HG03175 (cell line): ENCODE data around the gene F11R.
"Not testable (repeated sequence)": the region's sequence is repeated elsewhere in the genome, so short reads cannot be mapped to it uniquely, and the experiment has no call there.

Experiments
- ATAC-seq: cut with Tn5 transposase; IDR thresholded peaks from one replicate; pipeline ENCODE4 v1.9.1; 2021; ENCODE audit warnings: mild to moderate bottlenecking, moderate library complexity; ENCODE audit not compliant: unreplicated experiment

The F11R gene

DNA sequence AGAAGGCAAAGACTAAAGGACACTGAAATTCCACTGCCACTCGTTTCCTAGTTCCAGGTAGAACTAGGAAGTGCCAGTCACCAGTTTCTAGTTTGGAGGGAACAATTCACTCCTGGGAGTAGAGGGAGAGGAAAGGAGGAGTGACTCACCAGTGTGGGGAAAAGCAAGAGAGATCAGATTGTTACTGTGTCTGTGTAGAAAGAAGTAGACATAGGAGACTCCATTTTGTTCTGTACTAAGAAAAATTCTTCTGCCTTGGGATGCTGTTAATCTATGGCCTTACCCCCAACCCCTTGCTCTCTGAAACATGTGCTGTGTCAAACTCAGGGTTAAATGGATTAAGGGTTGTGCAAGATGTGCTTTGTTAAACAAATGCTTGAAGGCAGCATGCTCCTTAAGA, 4.3 kb downstream of the F11R start:
- ATAC-seq, result not testable (repeated sequence)

DNA sequence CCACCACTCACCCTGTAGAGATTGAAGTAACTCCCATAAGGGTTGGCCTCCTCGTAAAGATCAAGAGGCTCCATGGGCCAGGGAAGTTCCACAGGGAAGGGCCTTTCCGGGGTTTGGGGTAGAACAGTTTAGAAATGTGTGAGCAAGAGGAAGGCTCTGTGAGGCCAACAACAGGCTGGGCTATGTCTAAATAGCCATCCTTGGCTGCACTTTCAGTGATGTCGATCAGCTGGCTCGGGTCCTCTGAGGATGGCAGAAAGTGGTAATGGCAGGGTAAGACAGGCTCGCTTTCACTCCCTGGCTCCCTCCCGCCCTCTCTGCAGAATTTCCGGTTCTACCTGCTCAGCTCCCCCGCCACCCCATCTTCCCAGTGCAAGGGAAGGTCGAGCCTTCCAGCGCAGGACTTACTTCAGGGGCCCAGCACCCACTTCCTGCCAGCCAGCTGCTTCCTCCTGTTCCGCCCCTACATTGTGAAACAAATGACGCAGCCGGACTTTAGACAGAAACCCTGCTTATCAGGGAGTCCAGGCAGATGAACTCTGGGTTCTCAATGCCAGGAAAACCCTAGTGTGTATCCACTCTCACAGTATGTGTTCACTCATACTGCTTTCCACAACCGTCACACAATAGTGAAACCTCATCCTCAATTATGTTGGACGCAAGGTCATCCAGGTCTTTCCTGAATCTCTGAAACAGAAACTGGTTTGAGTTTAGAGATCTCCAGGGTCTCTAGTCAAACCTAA, 7.3 kb downstream of the F11R start:
- ATAC-seq, result peak; percentile 91

DNA sequence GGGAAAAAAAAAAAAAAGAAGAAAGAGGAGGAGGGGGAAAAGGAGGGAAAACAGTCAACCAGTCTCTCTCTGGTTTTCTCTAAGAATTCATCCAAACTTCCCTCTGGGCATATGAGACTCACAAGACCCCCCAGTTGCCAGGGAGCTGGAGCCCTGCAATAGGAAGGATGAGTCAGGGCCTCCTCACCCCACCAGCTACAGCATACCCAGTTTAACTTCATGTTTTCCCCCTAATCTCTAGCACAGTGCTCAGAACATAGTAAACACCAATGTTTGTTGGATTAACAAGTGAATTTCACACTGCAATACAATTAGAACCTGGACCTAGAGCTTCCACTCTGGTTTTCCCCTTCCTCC, 7.8 kb downstream of the F11R start:
- peak; percentile 14 for ATAC-seq

DNA sequence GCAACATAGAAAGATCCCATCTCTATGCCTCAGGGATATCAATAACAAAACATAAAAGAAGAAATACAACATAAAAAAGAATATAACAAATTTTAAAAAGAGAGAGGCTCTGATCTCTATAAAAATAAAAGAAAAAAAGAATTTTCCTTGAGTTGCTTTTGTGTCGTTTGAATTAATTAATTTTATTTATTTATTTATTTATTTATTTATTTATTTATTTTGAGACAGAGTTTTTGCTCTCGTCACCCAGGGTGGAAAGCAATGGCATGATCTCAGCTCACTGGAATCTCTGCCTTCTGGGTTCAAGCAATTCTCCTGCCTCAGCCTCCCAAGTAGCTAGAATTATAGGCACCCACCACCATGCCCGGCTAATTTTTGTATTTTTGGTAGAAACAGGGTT, 8.5 kb downstream of the F11R start:
- ATAC-seq, result no peak

DNA sequence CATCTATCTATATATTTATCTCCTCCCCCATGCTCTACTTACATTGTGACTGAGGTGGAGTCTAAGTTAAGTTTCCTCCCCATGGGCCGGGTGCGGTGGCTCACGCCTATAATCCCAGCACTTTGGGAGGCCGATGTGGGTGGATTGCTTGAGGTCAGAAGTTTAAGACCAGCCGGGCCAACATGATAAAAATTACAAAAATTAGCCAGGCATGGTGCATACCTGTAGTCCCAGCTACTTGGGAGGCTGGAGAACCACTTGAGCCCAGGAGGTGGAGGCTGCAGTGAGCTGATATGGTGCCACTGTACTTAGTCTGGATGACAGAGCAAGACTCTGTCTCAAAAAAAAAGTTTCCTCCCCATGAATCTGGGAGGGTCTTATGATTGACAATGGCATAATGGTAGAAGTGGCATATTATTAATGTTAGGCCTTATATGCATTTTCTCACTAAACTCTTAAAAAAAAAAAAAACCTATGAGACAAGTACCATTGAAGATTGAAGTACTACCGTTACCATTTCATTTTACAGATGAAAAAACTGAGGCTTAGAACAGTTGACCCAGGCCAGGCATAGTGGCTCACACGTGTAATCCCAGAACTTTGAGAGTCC, 11.2 kb downstream of the F11R start:
- ATAC-seq, result no peak

DNA sequence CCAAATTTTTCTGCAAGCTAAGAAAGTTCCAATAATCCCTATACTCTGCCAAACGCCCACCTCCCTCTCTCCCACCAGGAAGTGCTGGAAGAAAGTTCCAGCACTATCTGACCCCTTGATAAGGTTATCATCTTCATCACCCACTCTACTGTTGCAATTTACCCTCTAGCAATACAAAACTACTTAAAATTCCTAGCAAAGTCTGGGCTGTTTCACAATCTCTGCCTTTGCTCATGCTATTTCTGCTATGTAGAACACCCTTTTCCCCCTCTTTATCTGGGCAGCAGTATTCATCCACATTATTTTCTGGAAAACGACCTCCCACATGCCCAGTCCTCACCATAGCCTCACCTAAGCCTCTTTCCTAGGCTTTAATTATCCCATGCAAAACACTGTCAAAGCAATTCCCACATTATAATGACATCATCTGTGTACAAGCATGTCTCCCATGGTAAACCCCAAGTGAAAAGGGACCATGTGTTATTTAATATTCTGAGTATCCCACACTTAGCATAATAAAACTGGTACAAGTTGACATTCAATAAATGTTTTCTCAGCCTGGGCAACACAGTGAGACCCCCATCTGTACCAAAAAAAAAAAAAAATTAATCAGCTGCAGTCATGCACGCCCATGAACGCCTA, 12.0 kb downstream of the F11R start:
- ATAC-seq, result no peak

DNA sequence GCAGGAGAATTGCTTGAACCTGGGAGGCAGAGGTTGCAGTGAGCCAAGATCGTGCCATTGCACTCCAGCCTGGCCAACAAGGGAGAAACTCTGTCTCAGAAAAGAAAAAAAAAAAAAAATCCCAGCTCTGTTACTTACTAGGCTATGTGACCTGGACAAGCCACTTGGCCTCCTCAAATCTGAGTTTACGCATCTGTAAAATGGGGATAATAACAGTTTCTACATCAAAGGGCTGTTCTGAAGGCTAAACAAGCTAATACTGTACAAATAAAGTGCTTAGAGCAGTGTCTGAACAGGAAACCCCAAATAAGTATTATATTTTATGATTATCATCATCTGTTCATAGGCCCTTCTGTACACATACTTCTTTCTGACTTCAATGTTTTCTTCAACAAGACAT, 13.6 kb downstream of the F11R start:
- ATAC-seq, result no peak

DNA sequence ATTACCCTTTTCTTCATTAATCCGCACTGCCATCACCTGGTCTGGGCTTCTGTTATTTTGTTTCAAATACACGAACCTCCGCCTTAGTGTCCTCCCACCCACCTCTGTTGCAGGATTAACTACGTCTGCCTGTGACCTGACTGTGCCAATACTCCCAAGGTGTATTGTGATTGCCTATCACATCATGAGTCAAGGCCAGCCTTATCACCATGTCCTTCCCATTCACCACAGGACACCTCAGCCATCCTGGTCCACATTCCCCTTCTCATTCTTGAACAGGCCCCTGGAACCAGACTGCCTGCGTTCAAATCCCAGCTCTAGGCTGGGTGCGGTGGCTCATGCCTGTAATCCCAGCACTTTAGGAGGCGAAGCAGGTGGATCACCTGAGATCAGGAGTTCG, 14.4 kb downstream of the F11R start:
- ATAC-seq, result no peak

DNA sequence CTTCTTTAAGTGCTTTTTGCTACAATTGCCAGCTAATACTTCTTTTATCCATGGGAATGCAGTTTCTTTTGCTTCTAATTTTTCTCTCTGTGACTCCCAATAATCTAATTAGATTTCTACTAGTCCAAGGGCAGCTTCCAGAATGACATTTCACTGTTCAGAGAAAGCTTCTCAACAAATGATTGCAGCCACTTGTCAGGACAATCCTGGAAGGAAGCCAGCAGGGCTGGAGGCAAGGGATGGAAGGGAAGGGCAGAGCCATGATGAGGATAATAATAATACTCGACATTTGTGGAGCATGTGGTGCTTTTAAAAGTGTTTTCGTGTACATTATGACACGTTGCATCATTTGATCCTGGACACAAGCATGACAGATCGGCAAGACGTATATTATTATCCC, 19.4 kb downstream of the F11R start:
- ATAC-seq, result no peak

DNA sequence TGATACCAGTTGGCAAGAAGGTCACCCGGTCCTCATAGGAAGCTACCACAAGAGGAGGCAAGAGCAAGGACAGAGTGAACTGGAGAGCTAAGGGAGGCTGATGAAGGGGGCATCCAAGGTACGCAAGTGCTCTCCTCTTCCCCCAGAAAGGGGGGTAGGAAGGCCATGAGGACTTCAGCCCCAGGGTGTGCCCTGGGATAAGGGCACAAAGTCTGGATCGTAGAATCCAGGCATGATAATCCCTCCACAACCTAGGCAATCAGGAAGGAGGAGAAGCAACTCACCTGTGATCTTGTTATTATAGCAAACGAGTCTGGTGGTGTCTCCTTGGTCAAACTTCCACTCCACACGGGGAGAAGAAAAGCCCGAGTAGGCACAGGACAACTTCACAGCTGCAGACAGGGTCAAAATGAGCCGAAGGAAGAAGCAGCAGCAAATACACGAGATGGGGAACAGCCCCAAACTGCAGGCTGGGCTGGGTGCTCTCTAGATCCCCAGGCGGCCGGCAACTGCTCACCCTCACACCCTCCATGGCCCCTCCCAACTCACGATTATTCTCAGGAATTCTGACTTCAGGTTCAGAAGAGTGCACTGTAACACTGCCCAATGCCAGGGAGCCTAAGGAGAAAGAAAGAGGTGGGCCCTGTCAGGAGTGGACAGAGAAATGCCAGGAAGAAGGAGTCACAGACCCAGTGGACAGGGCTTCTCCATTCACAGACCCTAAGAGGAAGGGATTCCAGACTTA, 20.0 kb downstream of the F11R start:
- ATAC-seq, result no peak

DNA sequence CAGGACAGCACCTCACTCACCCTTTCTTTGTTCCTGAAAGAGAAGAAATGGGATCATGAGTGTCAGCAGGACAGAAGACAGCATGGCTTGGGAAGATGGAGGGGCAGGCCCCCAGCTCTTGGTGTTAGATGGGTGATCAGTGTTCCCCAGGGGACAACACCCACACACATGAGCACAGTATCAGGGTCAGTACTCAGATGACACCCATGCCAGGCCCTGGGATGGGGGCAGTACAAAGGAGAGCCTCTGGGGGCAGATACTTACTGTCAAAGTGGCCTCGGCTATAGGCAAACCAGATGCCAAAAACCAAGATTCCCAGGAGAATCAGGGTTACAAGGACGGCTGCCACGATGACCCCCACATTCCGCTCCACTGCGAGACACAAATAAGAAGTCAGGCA, 21.6 kb downstream of the F11R start:
- ATAC-seq, result no peak

DNA sequence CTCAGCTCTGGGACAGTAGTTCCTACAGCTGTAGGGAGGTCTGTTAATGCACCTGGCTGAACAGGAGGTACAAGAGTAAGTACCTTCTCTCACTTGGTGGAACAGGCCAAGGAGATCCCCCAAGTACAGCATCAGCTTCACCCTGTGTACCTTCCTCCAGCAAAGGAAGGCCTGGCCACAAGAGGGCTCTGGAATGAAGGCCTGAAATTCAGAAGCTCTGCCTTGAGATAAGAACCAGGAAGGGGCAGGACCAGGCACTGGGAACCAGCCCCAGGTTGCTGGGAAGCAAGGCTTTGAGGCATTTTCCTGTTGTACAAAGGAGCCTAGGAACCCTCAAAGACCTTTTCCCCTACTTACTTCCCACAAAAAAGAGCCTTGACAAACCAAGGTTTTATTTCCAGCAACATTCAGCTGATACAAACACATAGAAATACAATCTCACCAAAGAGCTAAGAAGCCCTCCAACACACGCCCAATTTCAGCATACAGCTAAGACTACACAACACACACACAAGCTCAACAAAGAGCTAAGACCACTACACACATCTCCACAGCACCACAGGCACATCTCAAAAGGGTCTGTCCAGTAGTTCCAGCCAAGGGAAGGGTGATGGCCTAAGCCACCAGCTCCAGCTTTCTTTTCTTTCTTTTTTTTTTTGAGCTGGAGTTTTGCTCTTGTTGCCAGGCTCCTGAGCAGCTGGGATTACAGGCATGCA, 23.5 kb downstream of the F11R start:
- no peak for ATAC-seq

DNA sequence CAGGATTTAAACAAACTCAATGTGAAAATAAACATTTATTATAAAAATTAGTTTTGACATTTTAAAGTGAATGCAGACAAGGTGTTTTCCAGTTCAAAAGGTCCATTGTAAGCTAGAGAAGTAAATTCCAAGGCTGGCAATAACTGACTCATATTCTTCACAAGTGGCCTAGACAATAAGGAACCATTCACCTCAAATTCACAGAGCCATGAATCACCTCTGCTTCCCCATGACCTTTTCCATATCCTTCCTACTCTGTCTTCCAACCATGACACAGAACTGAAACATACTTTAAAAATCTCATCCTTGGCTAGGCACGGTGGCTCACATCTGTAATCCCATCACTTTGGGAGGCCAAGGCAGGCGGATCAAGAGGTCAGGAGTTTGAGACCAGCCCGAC, 24.8 kb downstream of the F11R start:
- ATAC-seq, result no peak

DNA sequence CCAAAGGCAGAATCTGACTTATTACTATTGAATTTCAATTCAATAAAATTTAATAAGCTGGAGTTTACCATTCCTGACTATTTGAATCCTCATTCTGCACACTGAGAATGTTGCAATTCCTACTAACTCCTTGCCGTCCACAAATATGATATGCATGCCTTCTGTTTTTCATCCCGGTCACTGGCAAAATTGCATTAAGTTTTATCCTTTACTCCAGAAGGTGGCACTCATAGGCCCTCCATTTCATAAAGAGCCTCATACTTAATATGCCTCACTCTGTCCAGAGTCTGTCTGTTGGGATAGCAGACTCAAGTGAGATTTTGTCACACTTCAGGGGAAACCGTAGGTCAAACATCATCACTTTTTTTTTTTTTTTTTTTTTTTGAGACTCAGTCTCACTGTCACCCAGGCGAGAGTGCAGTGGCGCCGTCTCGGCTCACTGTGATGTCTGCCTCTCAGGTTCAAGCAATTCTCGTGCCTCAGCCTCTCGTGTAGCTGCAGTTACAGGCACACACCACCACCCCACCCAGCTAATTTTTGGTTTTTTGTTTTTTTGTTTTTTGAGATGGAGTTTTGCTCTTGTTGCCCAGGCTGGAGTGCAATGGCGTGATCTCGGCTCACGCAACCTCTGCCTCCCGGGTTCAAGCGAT, 27.3 kb downstream of the F11R start:
- ATAC-seq, result no peak

DNA sequence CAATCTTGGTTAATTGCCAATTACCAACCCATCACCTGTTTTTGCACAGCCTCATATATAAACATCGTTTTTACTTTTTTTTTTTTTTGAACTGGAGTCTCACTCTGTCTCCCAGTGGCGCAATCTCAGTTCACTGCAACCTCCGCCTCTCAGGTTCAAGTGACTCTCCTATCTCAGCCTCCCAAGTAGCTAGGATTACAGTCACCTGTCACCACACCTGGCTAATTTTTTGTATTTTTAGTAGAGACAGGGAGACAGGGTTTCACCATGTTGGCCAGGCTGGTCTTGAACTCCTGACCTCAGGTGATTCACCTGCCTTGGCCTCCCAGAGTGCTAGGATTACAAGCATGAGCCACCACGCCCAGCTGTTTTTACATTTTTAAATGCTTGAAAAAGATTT, 28.9 kb downstream of the F11R start:
- not testable (repeated sequence) for ATAC-seq

DNA sequence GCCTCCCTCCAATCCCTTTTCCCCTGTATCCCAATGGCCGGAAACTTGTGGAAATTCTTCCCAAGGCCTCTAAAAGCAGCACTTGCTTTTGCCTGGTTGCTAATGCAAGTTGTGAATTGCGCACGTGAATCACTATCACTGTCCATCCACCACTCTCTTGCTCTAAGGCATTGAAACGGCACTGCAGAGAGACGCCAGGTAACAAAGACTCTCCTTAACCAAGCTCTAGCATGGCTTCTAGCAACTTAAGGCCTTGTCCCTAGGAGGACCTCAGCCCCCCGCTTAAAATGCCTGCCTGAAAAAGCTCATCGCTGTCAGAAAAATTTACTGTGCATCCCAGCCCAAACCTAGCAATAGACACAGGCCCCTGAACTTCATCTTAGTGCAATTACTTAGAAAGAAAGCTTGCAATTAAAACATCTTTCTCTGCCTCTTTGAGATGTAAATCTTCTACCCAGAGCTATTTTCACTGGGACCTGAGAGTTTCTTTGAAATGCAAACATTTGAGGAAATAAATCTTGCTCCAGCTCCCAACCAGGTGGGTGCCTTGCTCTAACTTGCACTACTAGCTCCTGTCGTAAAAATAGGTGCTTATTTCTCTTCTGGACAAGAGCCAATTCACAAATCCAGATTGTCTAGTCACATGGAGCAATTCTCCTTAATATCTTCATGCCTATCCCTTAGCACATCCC, 33.4 kb downstream of the F11R start:
- ATAC-seq, result no peak

DNA sequence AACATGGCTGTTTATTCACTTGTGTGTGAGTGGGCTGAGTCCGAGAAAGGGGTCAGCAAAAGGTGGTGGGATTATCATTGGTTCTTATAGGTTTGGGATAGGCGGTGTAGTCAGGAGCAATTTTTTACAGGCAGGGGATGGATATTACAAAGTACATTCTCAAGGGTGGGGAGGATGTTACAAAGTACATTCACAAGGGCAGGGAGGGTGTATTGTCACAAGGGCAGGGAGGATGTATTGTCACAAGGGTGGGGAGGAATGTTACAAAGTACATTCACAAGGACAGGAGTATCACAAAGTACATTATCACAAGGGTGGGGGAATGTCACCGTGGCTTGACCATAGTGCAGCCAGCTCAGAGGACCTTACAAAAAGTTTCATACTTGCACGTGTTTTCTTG, 35.2 kb downstream of the F11R start:
- ATAC-seq, result no peak

DNA sequence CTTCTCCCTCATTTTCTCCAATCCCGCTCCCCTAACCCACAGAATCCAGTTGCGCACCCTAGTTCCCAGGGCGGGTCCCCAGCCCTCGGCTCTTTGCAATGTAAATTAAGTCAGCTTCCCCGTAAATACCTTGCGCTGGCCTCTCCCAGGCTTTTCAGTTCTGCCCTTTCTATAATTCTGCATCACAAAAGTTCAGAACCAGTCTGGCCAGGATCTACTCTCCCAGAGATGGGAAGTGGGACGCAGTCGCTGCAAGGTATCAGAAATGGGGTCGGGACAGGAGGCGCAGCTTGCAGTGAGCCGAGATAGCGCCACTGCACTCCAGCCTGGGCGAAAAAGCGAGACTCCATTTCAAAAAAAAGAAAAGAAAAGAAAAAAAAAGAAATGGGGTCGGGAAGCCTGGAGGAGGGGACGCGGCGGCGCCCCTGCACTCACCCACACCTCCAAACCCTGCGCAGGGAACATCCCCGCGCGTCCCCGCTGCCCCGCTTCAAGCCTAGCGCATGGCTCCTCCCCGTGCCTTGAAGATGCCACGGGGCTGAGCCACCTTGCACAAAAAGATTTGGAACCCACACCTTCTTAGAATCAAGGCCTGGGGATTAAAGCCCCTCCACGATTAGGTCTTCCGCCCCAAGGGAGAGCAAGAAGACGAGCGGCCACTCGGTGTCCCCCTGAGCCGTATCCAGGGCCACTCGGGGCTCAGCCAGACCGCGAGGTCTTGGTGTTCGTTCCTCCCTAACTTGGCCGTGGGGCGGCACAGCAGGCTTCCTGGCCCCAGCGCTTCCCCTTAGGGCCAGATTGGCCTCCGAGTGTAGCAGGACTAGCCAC, 39.2 kb downstream of the F11R start:
- ATAC-seq, result no peak

DNA sequence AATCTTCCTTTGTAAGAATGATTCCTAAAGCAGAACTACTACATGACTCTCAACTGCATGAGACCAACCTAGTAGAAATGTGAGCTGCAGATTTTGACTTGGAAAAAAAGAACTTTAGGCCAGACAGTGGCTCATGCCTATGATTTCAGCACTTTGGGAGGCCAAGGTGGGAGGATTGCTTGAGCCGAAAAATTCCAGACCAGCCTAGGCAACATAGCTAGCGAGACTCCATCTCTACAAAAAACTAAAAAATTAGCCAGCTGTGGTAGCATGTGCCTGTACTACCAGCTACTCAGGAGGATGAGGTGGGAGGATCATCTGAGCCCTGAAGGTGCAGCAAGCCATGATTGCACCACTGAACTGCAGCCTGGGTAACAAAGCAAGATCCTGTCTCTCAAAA, 41.7 kb downstream of the F11R start:
- ATAC-seq, result no peak
